Body of pancreas (tissue), 4 donors: Measurements from ENCODE around the gene PARVG.

ENCODE experiments used
- CTCF ChIP-seq, 7 experiments: fragments of 450-650 bp in 4 of 7; fragments of 200-600 bp in 3 of 7; sonication (generic) in 3 of 7; IDR thresholded peaks; one replicate each; pipeline ENCODE4 v1.5.1; 2016 to 2019; ENCODE audit warnings: antibody characterized with exemption in 7 of 7
- POLR2A ChIP-seq, 3 donors: fragments of 450-650 bp; IDR thresholded peaks; one replicate each; pipeline ENCODE4 v1.6.1; 2016; ENCODE audit warnings: antibody characterized with exemption in 3 of 3, mild to moderate bottlenecking in 2 of 3

- no peak for TF ChIP-seq CTCF (IDR thresholded peaks at IDR 0.05)
- TF ChIP-seq POLR2A (IDR thresholded peaks at IDR 0.05), result no peak
Measured at GRCh38 chr22:44181912-44182587, 1.3 kb downstream of the PARVG start.
